ENCODE measurements around the gene SH3BP4.

SH3BP4 gene

DNA sequence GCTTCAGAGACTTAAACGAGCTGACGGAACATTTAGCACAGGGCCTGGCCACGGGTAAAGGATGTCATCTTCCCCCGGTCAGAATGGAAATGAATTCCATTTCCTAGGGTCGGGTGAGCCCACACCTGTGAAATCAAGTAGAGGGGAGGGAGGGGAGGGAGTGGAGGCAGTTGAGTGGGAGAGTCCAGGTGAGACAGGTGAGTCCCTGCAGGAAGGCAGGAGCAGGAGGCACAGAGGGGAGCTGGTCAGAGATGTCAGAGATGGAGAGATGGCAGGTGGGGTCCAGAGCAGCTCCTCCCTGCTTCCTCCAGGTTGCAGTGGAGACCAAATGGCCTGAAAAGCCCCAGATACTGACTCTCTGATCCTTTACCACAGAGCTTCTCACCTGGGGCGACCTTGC, 55.2 kb downstream of the SH3BP4 start:
- Histone ChIP-seq H4K20me1 (ENCODE audit: control insufficient read depth, insufficient read depth, low read depth, low read length) (no peaks in the 10 kb centered on the region), H3K9me2 (replicated peaks; ENCODE audit: control insufficient read depth, low read length) (no peaks in the 10 kb centered on the region), H3K27me3 (ENCODE audit: control insufficient read depth, low read length) (no peaks in the 10 kb centered on the region), H3K9me3 (ENCODE audit: control insufficient read depth, insufficient read depth, low read length) (no peaks in the 10 kb centered on the region), H3F3A (ENCODE audit: control insufficient read depth, insufficient read depth) (no peaks in the 10 kb centered on the region), H3K36me3 (ENCODE audit: control insufficient read depth, low read length) (no peaks in the 10 kb centered on the region), H3K4me1 (ENCODE audit: control insufficient read depth, low read length) (no peaks in the 10 kb centered on the region), H3K4me3 (ENCODE audit: low read length) (no peak overlapping the region), H3K79me2 (ENCODE audit: control insufficient read depth, low read length) (no peaks in the 10 kb centered on the region), H3K4me2 (ENCODE audit: low read length) (no peak overlapping the region), H3K27ac (ENCODE audit: low read depth, low read length) (no peak overlapping the region)
- TF ChIP-seq EZH2phosphoT487 (IDR thresholded peaks at IDR 0.05; ENCODE audit: borderline replicate concordance, low read length) = no peak
- TF ChIP-seq, protein P1, sequence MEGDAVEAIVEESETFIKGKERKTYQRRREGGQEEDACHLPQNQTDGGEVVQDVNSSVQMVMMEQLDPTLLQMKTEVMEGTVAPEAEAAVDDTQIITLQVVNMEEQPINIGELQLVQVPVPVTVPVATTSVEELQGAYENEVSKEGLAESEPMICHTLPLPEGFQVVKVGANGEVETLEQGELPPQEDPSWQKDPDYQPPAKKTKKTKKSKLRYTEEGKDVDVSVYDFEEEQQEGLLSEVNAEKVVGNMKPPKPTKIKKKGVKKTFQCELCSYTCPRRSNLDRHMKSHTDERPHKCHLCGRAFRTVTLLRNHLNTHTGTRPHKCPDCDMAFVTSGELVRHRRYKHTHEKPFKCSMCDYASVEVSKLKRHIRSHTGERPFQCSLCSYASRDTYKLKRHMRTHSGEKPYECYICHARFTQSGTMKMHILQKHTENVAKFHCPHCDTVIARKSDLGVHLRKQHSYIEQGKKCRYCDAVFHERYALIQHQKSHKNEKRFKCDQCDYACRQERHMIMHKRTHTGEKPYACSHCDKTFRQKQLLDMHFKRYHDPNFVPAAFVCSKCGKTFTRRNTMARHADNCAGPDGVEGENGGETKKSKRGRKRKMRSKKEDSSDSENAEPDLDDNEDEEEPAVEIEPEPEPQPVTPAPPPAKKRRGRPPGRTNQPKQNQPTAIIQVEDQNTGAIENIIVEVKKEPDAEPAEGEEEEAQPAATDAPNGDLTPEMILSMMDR (IDR thresholded peaks at IDR 0.05; ENCODE audit: low read depth, low read length, poor library complexity, severe bottlenecking) = no peak

DNA sequence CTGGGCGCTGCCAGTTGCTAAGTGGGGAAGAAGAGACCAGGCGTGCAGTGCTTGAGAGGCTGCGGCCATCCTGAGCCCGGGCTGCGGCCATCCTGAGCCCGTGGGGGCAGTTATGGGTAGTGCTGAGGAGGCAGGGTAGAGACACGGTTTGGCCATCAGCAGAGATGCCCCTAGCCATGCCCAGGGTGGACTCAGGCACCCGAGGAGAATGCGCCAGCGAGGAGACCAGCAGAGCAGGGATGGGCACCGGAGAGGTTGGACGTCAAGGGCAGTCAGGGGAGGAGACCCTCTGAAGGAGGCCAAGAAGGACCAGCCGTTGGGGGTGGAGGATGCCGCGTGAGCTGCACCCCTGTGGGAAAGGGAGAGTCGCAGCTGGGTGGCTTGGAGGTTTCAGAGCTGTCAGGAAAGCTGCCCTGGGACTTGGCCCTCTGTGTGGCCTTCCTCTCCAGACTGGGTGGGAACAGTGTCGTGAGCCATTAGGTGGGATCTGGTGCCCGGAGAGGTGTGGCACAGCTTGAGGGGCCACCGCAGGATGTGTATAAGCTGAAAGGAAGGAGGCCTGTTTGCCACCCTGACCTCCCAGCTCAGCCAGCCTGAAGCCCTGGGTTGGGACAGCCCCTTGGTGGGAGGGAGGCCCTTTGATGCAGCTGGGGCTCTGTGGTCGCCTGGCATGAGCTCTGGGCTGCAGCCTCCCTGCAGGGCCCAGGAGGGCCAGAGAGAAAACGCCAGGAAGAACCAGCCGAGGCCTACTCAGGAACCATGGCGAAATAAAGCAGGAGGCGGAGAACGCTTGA, 56.0 kb downstream of the SH3BP4 start:
- Histone ChIP-seq H3K9me3 (ENCODE audit: control insufficient read depth, insufficient read depth, low read length) (no peaks in the 10 kb centered on the region), H3K27me3 (ENCODE audit: control insufficient read depth, low read length) (no peaks in the 10 kb centered on the region), H4K20me1 (ENCODE audit: control insufficient read depth, insufficient read depth, low read depth, low read length) (no peaks in the 10 kb centered on the region), H3K4me1 (ENCODE audit: control insufficient read depth, low read length) (no peaks in the 10 kb centered on the region), H3K9me2 (replicated peaks; ENCODE audit: control insufficient read depth, low read length) (no peaks in the 10 kb centered on the region), H3K4me3 (ENCODE audit: low read length) (no peak overlapping the region), H3K4me2 (ENCODE audit: low read length) (no peak overlapping the region), H3K27ac (ENCODE audit: low read depth, low read length) (no peak overlapping the region), H3F3A (ENCODE audit: control insufficient read depth, insufficient read depth) (no peaks in the 10 kb centered on the region), H3K79me2 (ENCODE audit: control insufficient read depth, low read length) (no peaks in the 10 kb centered on the region), H3K36me3 (ENCODE audit: control insufficient read depth, low read length) (no peaks in the 10 kb centered on the region)
- TF ChIP-seq, protein P1 (IDR thresholded peaks at IDR 0.05; ENCODE audit: low read depth, low read length, poor library complexity, severe bottlenecking) = no peak
- no peak for TF ChIP-seq EZH2phosphoT487 (IDR thresholded peaks at IDR 0.05; ENCODE audit: borderline replicate concordance, low read length)

DNA sequence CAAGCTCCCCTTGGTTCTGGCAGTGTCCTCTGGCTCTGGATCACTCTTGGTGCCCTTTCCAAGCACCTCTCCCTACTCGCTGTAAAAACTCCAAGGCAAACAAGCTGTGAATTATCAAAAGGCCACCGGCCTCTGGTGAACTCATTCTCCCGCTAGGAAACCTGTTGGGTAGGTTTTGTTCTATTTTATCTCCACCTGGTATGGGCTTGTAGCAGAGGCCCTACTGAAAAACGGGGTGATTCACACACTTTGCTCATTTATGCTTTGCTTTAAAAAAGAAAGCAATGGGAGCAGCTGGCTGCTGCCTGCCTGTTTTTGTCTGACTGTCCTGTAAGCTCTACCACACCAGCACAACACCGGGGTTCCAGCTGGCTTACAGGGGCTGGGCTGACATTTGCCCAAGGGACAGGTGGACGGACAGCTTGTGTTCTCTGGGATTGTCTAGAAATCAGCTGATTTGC, 56.8 kb downstream of the SH3BP4 start:
- Histone ChIP-seq H3K36me3 (ENCODE audit: control insufficient read depth, low read length) (no peaks in the 10 kb centered on the region), H3K4me2 (ENCODE audit: low read length) (no peak overlapping the region), H3K27me3 (ENCODE audit: control insufficient read depth, low read length) (no peaks in the 10 kb centered on the region), H3K27ac (ENCODE audit: low read depth, low read length) (no peak overlapping the region), H3K4me1 (ENCODE audit: control insufficient read depth, low read length) (no peaks in the 10 kb centered on the region), H4K20me1 (ENCODE audit: control insufficient read depth, insufficient read depth, low read depth, low read length) (no peaks in the 10 kb centered on the region), H3K9me3 (ENCODE audit: control insufficient read depth, insufficient read depth, low read length) (no peaks in the 10 kb centered on the region), H3F3A (ENCODE audit: control insufficient read depth, insufficient read depth) (no peaks in the 10 kb centered on the region), H3K4me3 (ENCODE audit: low read length) (no peak overlapping the region), H3K9me2 (replicated peaks; ENCODE audit: control insufficient read depth, low read length) (no peaks in the 10 kb centered on the region), H3K79me2 (ENCODE audit: control insufficient read depth, low read length) (no peaks in the 10 kb centered on the region)
- TF ChIP-seq, protein P1 (IDR thresholded peaks at IDR 0.05; ENCODE audit: low read depth, low read length, poor library complexity, severe bottlenecking) = no peak
- TF ChIP-seq EZH2phosphoT487 (IDR thresholded peaks at IDR 0.05; ENCODE audit: borderline replicate concordance, low read length) = no peak
